Measurements from ENCODE around the gene TULP4. TPM values are rescaled to one million over a fixed set of nuclear protein-coding genes. Genes with fewer than 3 reads are reported as not detected.
"Not testable (repeated sequence)": the region's sequence is repeated elsewhere in the genome, so short reads cannot be mapped to it uniquely, and the experiment has no call there.

The TULP4 gene
- total RNA-seq, 4 donors from 2014 or later, result 59.8 to 99.2 (median 88.6) TPM

DNA sequence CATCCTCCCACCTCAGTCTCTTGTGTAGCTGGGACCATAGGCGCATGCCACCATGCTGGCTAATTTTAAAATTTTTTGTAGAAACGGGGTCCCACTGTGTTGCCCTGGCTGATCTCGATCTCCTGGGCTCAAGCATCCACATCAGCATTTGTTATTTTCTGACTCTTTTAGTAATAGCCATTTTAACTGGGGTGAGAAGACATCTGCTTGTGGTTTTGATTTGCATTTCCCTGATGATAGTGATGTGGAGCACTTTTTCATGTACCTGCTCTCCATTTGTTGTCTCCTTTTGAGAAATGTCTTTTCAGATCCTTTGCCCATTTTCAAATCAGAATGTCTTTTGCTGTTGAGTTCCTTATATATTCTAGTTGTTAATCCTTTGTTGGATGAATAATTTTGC lies 22.2 kb upstream of the TULP4 start:
- peaks cover 23 to 41% of the 10 kb centered on the region in 2 donors for H3K4me1 ChIP-seq
- intact Hi-C loops (cut with DNase I; ENCODE audit: low total_unique reads) (no loop called here), in situ Hi-C loops (cut with MboI; ENCODE audit: low sequenced_read_pairs in 4 of 4) (no loop called here)
- no peak for TF ChIP-seq POLR2A (IDR thresholded peaks at IDR 0.05)
- TF ChIP-seq, protein P1, sequence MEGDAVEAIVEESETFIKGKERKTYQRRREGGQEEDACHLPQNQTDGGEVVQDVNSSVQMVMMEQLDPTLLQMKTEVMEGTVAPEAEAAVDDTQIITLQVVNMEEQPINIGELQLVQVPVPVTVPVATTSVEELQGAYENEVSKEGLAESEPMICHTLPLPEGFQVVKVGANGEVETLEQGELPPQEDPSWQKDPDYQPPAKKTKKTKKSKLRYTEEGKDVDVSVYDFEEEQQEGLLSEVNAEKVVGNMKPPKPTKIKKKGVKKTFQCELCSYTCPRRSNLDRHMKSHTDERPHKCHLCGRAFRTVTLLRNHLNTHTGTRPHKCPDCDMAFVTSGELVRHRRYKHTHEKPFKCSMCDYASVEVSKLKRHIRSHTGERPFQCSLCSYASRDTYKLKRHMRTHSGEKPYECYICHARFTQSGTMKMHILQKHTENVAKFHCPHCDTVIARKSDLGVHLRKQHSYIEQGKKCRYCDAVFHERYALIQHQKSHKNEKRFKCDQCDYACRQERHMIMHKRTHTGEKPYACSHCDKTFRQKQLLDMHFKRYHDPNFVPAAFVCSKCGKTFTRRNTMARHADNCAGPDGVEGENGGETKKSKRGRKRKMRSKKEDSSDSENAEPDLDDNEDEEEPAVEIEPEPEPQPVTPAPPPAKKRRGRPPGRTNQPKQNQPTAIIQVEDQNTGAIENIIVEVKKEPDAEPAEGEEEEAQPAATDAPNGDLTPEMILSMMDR (IDR thresholded peaks at IDR 0.05 in 4 of 5, conservative IDR thresholded peaks at IDR 0.05 in 1 of 5), result no peak
- H3K4me3 ChIP-seq, result no peak overlapping the region
- H3K9me3 ChIP-seq, result no peaks in the 10 kb centered on the region
- DNase-seq (no peak), ATAC-seq (no peak)
- H3K27me3 ChIP-seq, result no peaks in the 10 kb centered on the region
- H3K36me3 ChIP-seq, result no peaks in the 10 kb centered on the region
- H3K27ac ChIP-seq, result no peak overlapping the region

DNA sequence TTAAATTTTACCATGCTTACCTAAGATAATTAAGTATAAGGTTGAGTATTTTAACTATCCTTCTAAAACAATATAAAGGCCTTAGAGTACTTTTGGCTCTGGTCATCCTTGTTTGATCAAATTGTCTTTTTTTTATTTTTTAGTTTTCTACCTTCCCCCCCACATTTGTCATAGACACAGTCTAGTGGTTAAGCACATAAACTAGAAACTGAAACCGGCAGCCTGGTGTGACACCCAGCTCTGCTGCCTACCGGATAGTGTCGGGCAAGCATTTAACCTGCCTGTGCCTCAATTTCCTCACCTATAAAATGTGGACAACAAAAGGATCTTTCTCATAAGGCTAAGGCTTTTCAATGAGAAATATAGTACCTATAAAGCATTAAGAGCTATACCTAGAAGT lies 21.6 kb upstream of the TULP4 start:
- H3K9me3 ChIP-seq, result no peaks in the 10 kb centered on the region
- TF ChIP-seq, protein P1 (IDR thresholded peaks at IDR 0.05 in 4 of 5, conservative IDR thresholded peaks at IDR 0.05 in 1 of 5), result no peak
- TF ChIP-seq POLR2A (IDR thresholded peaks at IDR 0.05), result no peak
- ATAC-seq (no peak), DNase-seq (no peak)
- intact Hi-C loops (cut with DNase I; ENCODE audit: low total_unique reads), result no loop called here
- H3K27ac ChIP-seq, result no peak overlapping the region
- peaks cover 18 to 36% of the 10 kb centered on the region in 2 donors for H3K4me1 ChIP-seq
- in situ Hi-C loops (cut with MboI; ENCODE audit: low sequenced_read_pairs in 4 of 4), result no loop called here
- H3K36me3 ChIP-seq, result no peaks in the 10 kb centered on the region
- peak overlapping the region in 1 of 4 donors; percentile 10 for H3K4me3 ChIP-seq
- H3K27me3 ChIP-seq, result no peaks in the 10 kb centered on the region

DNA sequence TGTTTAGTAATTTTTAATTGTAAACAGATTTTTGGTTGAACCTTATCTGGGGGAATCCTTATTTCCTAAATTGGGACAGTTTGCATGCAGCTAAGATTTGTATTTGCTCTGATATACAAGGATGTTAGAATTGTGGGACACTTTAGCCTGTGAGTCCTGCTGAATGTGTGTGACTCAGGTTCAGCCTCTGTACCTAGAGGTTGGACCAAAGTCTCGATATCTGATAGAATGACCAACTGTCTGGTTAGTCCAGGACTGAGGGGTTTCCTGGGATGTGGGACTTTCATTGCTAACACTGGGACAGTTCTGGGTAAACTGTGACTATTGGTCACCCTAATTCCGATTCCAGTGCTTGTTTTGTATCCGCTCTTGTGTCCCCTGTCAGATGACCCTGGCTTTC lies 20.2 kb upstream of the TULP4 start:
- DNase-seq (no peak), ATAC-seq (no peak)
- in situ Hi-C loops (cut with MboI; ENCODE audit: low sequenced_read_pairs in 4 of 4), result no loop called here
- H3K4me1 ChIP-seq, result peaks cover 4 to 22% of the 10 kb centered on the region in 2 donors
- no peak overlapping the region for H3K27ac ChIP-seq
- no peak for TF ChIP-seq POLR2A (IDR thresholded peaks at IDR 0.05)
- TF ChIP-seq, protein P1 (IDR thresholded peaks at IDR 0.05 in 4 of 5, conservative IDR thresholded peaks at IDR 0.05 in 1 of 5), result no peak
- peaks cover 0 to under 1% of the 10 kb centered on the region in 2 donors for H3K36me3 ChIP-seq
- H3K9me3 ChIP-seq, result no peaks in the 10 kb centered on the region
- H3K27me3 ChIP-seq, result no peaks in the 10 kb centered on the region
- intact Hi-C loops (cut with DNase I; ENCODE audit: low total_unique reads), result no loop called here
- no peak overlapping the region for H3K4me3 ChIP-seq

DNA sequence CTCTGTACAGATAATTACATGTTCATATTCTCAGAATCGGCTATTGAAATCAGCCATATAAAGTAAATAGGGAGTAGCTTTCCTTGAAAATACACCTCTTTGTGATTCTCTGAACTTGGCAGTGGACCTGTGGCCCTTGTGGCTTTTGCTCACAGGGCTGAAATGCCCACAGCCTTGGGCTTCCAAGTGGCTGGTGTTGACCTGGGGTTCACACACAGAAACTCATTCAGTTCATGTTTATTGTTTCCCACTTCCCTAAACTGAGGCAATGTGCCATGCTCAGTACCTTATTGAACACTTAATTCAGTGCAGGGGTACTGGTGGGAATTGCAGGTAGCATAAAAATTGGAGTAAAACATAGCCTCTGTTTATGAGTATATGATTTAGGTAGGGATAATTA lies 19.1 kb upstream of the TULP4 start:
- in situ Hi-C loops (cut with MboI; ENCODE audit: low sequenced_read_pairs in 4 of 4) (no loop called here), intact Hi-C loops (cut with DNase I; ENCODE audit: low total_unique reads) (no loop called here)
- ATAC-seq, result no peak
- TF ChIP-seq, protein P1 (IDR thresholded peaks at IDR 0.05 in 4 of 5, conservative IDR thresholded peaks at IDR 0.05 in 1 of 5), result no peak
- no peak for TF ChIP-seq POLR2A (IDR thresholded peaks at IDR 0.05)
- Histone ChIP-seq H3K4me3 (no peak overlapping the region), H3K4me1 (peaks cover 4 to 19% of the 10 kb centered on the region in 2 donors), H3K9me3 (no peaks in the 10 kb centered on the region), H3K27ac (no peak overlapping the region), H3K36me3 (peaks cover 0 to 3% of the 10 kb centered on the region in 2 donors), H3K27me3 (no peaks in the 10 kb centered on the region)
- no peak for DNase-seq

DNA sequence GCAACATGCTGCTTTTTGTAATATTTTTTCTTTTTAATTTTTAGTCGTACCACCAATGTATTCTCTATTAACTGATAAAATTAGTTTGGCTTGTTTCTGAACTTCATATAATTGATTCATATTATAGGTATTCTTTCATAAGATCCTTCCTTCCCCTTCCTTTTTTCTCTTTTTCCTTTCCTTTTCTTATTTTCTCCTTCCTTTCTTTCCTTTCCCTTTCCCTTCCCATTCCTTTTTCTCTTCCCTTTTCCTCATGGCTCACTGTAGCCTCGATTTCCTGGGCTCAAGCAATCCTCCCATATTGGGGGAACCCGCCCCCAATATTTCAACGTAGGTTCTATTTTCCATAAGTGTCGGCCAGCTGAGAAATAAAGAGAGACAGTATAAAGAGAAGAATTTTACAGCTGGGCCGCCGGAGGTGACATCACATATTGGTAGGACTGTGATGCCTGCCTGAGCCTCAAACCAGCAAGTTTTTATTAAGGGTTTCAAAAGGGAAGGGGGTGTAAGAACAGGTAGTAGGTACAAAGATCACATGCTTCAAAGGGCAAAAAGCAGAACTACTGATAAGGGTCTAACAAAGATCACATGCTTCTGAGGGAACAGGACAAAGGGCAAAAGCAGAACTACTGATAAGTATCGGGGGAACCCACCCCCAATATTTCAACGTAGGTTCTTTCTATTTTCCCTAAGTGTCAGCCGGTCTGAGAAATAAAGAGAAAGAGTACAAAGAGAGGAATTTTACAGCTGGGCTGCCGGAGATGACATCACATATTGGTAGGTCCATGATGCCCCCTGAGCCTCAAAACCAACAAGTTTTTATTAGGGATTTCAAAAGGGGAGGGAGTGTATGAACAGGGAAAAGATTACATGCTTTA lies 16.1 kb upstream of the TULP4 start:
- ATAC-seq; H3K9me3 ChIP-seq; H3K4me3 ChIP-seq; H3K27ac ChIP-seq; in situ Hi-C loops (cut with MboI; ENCODE audit: low sequenced_read_pairs in 4 of 4); H3K36me3 ChIP-seq; H3K27me3 ChIP-seq; intact Hi-C loops (cut with DNase I; ENCODE audit: low total_unique reads); H3K4me1 ChIP-seq; DNase-seq: not testable (repeated sequence)

DNA sequence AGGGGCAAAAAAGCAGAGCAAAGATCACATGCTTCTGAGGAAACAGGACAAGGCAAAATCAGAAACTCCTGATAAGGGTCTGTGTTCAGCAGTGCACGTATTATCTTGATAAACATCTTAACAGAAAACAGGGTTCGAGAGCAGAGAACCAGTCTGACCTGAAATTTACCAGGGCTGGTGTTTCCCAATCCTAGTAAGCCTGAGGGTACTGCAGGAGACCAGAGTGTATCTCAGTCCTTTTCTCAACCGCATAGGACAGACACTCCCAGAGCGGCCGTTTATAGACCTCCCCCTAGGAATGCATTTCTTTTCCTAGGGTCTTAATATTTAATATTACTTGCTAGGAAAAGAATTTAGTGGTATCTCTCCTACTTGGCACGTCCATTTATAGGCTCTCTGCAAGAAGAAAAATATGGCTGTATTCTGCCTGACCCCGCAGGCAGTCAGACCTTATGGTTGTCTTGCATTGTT lies 15.4 kb upstream of the TULP4 start:
- H3K27me3 ChIP-seq; ATAC-seq; H3K36me3 ChIP-seq; H3K9me3 ChIP-seq; intact Hi-C loops (cut with DNase I; ENCODE audit: low total_unique reads); H3K27ac ChIP-seq; DNase-seq; H3K4me3 ChIP-seq; in situ Hi-C loops (cut with MboI; ENCODE audit: low sequenced_read_pairs in 4 of 4); H3K4me1 ChIP-seq: not testable (repeated sequence)

DNA sequence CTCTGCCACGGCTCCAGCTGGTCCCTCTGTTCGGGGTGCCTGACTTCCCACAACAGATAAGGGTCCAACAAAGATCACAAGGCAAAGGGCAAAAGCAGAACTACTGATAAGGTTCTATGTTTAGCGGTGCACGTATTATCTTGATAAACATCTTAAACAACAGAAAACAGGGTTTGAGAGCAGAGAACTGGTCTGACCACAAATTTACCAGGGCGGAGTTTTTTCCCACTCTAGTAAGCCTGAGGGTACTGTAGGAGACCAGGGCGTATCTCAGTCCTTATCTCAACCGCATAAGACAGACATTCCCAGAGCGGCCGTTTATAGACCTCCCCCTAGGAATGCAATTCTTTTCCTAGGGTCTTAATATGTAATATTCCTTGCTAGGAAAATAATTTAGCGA lies 14.6 kb upstream of the TULP4 start:
- H3K4me3 ChIP-seq; H3K9me3 ChIP-seq; H3K4me1 ChIP-seq; H3K27ac ChIP-seq; DNase-seq; H3K36me3 ChIP-seq; in situ Hi-C loops (cut with MboI; ENCODE audit: low sequenced_read_pairs in 4 of 4); H3K27me3 ChIP-seq; intact Hi-C loops (cut with DNase I; ENCODE audit: low total_unique reads); ATAC-seq: not testable (repeated sequence)

Data from gastrocnemius medialis (tissue), 4 donors.